ENCODE data around the gene RECK.
A peak's percentile ranks its signal among the peaks of the same experiment; 100 is the strongest.

DNA sequence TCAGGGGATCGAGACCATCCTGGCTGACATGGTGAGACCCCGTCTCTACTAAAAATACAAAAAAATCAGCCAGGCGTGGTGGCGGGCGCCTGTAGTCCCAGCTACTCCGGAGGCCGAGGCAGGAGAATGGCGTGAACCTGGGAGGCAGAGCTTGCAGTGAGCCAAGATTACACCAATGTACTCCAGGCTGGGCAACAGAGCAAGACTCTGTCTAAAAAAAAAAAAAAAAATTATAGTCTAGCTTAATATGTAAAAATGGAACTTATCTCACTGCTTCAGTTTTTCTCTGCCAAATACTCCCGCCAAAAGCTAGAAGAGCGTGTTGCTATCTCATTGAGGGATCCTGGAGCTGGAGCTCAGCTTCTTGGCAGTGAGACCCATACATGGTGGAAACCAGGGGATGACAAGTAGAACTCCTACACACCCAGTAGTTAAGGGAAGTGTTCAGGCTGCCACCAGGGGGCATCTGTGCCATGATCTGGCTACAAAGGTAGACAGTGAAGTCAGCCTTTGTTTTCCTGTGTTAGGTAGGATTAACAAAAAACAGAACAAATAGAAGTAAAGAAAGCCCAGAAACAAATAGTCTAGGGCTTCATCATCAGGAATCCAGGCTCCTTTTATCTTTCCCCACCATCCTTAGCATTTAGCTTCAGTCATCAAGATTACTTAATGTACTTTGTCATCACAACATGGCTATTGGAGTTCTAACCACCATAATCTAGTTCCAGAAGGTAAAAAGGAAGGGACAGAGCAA is 66.2 kb downstream of the RECK start:
- TF ChIP-seq POLR2A (IDR thresholded peaks at IDR 0.05) = no peak
- peak; percentile 62 to 78 (median 68) for TF ChIP-seq CTCF (IDR thresholded peaks at IDR 0.05)
